Posterior cingulate gyrus (tissue), 11 donors: Measurements from ENCODE around the gene USP40.

ENCODE experiments used
- DNase-seq, 10 donors: peaks; one replicate each; pipeline versions ENCODE4 v3.0.0 to v3.0.0-alpha.2; 2020 to 2021; ENCODE audit warnings: mixed read lengths in 3 of 10
- intact Hi-C: fragments of 100-400 bp; cut with DNase I; formaldehyde crosslinking; loops from one replicate; pipeline ENCODE4 v1.15.1; 2023

The USP40 gene

GRCh38 chr2:233477548-233478433 is 88.8 kb downstream of the USP40 start:
- intact Hi-C loops = no loop called here
- DNase-seq = peak in 2 of 10 donors; percentile 78 to 82

GRCh38 chr2:233476651-233477547 is 89.7 kb downstream of the USP40 start:
- intact Hi-C loops = no loop called here
- DNase-seq = peak in 5 of 10 donors; percentile 5 to 78 (median 70)

- intact Hi-C loops = no loop called here
- peak in 3 of 10 donors; percentile 5 to 69 (median 37) for DNase-seq
These were observed 90.5 kb downstream of the USP40 start for GRCh38 chr2:233476063-233476410.

- peak in 4 of 10 donors; percentile 9 to 80 (median 68) for DNase-seq
- intact Hi-C loops = no loop called here
These were observed 92.0 kb downstream of the USP40 start for GRCh38 chr2:233474308-233475160.

GRCh38 chr2:233473878-233474277 is 92.7 kb downstream of the USP40 start:
- DNase-seq = peak in 2 of 10 donors; percentile 4 to 54
- intact Hi-C loops = no loop called here

- intact Hi-C loops = no loop called here
These were observed 93.2 kb downstream of the USP40 start for GRCh38 chr2:233473386-233473791.

GRCh38 chr2:233471291-233472035 is 95.1 kb downstream of the USP40 start:
- DNase-seq = peak in 4 of 10 donors; percentile 6 to 75 (median 41)
- intact Hi-C loops = no loop called here

More at GRCh38 chr2:233473386-233473791, 93.2 kb downstream of the USP40 start:
- peak in 5 of 10 donors; percentile 3 to 75 (median 32) for DNase-seq

- intact Hi-C loops = no loop called here
- DNase-seq = peak in 5 of 10 donors; percentile 4 to 69 (median 53)
These were observed 95.7 kb downstream of the USP40 start for GRCh38 chr2:233470839-233471238.

GRCh38 chr2:233470011-233470687 is 96.4 kb downstream of the USP40 start:
- peak; percentile 45 to 97 (median 78) for DNase-seq
- intact Hi-C loops = no loop called here

- peak in 7 of 10 donors; percentile 9 to 90 (median 71) for DNase-seq
- intact Hi-C loops = no loop called here
These were observed 97.1 kb downstream of the USP40 start for GRCh38 chr2:233469261-233470010.

- intact Hi-C loops = no loop called here
- DNase-seq = peak in 5 of 10 donors; percentile 4 to 70 (median 60)
These were observed 97.9 kb downstream of the USP40 start for GRCh38 chr2:233468741-233469110.

- DNase-seq = peak in 5 of 10 donors; percentile 6 to 84 (median 71)
- intact Hi-C loops = no loop called here
These were observed 98.4 kb downstream of the USP40 start for GRCh38 chr2:233468047-233468740.

GRCh38 chr2:233466991-233467603 is 99.5 kb downstream of the USP40 start:
- intact Hi-C loops = no loop called here
- peak in 7 of 10 donors; percentile 6 to 92 (median 61) for DNase-seq

GRCh38 chr2:233464531-233465240 is 101.9 kb downstream of the USP40 start:
- intact Hi-C loops = no loop called here
- DNase-seq = peak in 3 of 10 donors; percentile 55 to 70 (median 55)

GRCh38 chr2:233464056-233464455 is 102.5 kb downstream of the USP40 start:
- peak in 3 of 10 donors; percentile 24 to 58 (median 51) for DNase-seq
- intact Hi-C loops = no loop called here

GRCh38 chr2:233463586-233463985 is 103.0 kb downstream of the USP40 start:
- intact Hi-C loops = no loop called here
- peak in 3 of 10 donors; percentile 8 to 51 (median 39) for DNase-seq
